ENCODE measurements around the gene SCART1.

DNA sequence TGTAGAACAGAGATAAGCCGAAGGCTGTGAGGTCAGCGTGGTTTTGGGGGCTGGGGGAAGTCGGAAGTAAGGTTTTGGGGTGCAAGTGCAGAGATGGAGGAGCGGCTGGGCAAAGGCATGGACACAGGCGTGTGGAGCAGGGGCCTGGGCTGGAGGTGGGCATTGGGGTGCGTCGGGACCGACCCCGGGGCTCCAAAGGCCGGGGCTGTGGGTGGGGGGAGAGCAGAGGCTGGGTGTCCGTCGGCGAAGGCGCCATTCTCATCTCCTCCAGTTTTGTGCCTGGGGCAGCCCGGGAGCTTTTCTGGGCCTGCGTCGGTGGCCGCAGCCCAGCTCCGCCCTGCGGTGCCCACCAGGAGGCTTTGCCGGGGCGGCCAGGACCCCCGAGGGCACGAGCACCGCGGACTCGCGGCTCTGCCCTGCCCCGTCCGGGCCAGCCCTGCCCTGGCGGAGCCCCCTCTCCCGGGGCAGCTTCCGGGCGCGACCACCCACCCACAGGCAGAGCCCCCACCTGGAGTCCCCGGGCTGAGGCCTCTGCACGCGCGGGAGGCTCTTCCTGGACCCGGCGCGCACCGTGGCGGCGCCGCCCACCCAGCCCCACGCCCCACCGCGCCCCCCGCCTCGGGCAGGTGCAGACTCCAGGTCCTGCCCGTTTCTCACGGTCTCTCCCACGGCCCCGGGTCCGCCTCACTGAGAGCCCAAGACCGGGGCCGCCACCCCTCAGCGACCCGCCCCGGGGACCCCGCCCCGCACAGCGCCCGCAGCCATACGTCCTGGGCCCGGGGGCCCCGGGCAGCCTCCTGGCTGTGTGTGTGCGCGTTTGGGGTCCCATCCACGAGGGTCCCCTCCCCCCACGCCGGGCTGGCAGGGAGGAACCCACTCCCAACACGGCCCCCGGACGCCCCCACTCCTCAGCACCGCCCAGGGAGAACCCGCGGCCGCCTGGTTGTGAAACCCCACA is 7.7 kb upstream of the SCART1 start:
- no peak for TF ChIP-seq POLR2A (IDR thresholded peaks at IDR 0.05; ENCODE audit: low read depth, low read length)
- no peak for TF ChIP-seq HCFC1 (IDR thresholded peaks at IDR 0.05; ENCODE audit: low read length)
